NB4 (cell line): ENCODE results near the gene COL23A1.

ENCODE experiments used
- CTCF ChIP-seq: IDR thresholded peaks from one replicate; pipeline ENCODE4 v1.5.1; 2012; ENCODE audit warnings: low read depth, low read length
- MAX ChIP-seq: IDR thresholded peaks from 2 replicates; pipeline ENCODE4 v1.6.1; 2011; ENCODE audit warnings: low read depth, low read length
- MYC ChIP-seq: IDR thresholded peaks from 2 replicates; pipeline ENCODE4 v1.6.1; 2011; ENCODE audit warnings: low read depth, low read length
- POLR2A ChIP-seq: IDR thresholded peaks from 2 replicates; pipeline ENCODE4 v1.6.1; 2011; ENCODE audit warnings: mild to moderate bottlenecking; ENCODE audit not compliant: insufficient read length; ENCODE audit errors: extremely low read depth

- TF ChIP-seq CTCF (no peak), MAX (no peak), POLR2A (no peak), MYC (no peak)
These were observed 210.1 kb downstream of the COL23A1 start for GRCh38 chr5:178380086-178380485.
